ENCODE results near the gene BRME1.

Gene BRME1

GRCh38 chr19:13870873-13871272 is 35.0 kb downstream of the BRME1 start:
- no peak for DNase-seq (ENCODE audit: low read depth in 2 of 2)
- no peak overlapping the region for H3K4me3 ChIP-seq (replicated peaks in 1 of 2; ENCODE audit: low read depth in 2 of 2, low read length in 2 of 2)
- TF ChIP-seq CTCF (IDR thresholded peaks at IDR 0.05; ENCODE audit: low read depth, low read length): no peak

- no peak for TF ChIP-seq CTCF (IDR thresholded peaks at IDR 0.05; ENCODE audit: low read depth, low read length)
- H3K4me3 ChIP-seq (replicated peaks in 1 of 2; ENCODE audit: low read depth in 2 of 2, low read length in 2 of 2): no peak overlapping the region
- DNase-seq (ENCODE audit: low read depth in 2 of 2): no peak
Observed at GRCh38 chr19:13869281-13869680, 36.6 kb downstream of the BRME1 start.

GRCh38 chr19:13868663-13869062 is 37.3 kb downstream of the BRME1 start:
- no peak for TF ChIP-seq CTCF (IDR thresholded peaks at IDR 0.05; ENCODE audit: low read depth, low read length)
- no peak for DNase-seq (ENCODE audit: low read depth in 2 of 2)
- no peak overlapping the region for H3K4me3 ChIP-seq (replicated peaks in 1 of 2; ENCODE audit: low read depth in 2 of 2, low read length in 2 of 2)

- no peak for TF ChIP-seq CTCF (IDR thresholded peaks at IDR 0.05; ENCODE audit: low read depth, low read length)
- H3K4me3 ChIP-seq (replicated peaks in 1 of 2; ENCODE audit: low read depth in 2 of 2, low read length in 2 of 2): no peak overlapping the region
- DNase-seq (ENCODE audit: low read depth in 2 of 2): no peak
Observed at GRCh38 chr19:13866463-13867046, 39.4 kb downstream of the BRME1 start.

GRCh38 chr19:13865571-13866462 is 40.1 kb downstream of the BRME1 start:
- no peak for DNase-seq (ENCODE audit: low read depth in 2 of 2)
- no peak for TF ChIP-seq CTCF (IDR thresholded peaks at IDR 0.05; ENCODE audit: low read depth, low read length)
- peak overlapping the region; percentile 52 to 54 for H3K4me3 ChIP-seq (replicated peaks in 1 of 2; ENCODE audit: low read depth in 2 of 2, low read length in 2 of 2)

GRCh38 chr19:13864667-13865570 is 41.0 kb downstream of the BRME1 start:
- H3K4me3 ChIP-seq (replicated peaks in 1 of 2; ENCODE audit: low read depth in 2 of 2, low read length in 2 of 2): peak overlapping the region; percentile 52 to 54
- TF ChIP-seq CTCF (IDR thresholded peaks at IDR 0.05; ENCODE audit: low read depth, low read length): no peak

More at GRCh38 chr19:13864667-13865570, 41.0 kb downstream of the BRME1 start:
- no peak for DNase-seq (ENCODE audit: low read depth in 2 of 2)

All from cardiac fibroblast (primary cell).